HG02870 (cell line): ENCODE data around the gene PML.
"Not testable (repeated sequence)": the region's sequence is repeated elsewhere in the genome, so short reads cannot be mapped to it uniquely, and the experiment has no call there.

Experiments
- ATAC-seq: cut with Tn5 transposase; IDR thresholded peaks from one replicate; pipeline ENCODE4 v1.9.1; 2021; ENCODE audit warnings: mild to moderate bottlenecking, moderate library complexity; ENCODE audit not compliant: unreplicated experiment

The PML gene

DNA sequence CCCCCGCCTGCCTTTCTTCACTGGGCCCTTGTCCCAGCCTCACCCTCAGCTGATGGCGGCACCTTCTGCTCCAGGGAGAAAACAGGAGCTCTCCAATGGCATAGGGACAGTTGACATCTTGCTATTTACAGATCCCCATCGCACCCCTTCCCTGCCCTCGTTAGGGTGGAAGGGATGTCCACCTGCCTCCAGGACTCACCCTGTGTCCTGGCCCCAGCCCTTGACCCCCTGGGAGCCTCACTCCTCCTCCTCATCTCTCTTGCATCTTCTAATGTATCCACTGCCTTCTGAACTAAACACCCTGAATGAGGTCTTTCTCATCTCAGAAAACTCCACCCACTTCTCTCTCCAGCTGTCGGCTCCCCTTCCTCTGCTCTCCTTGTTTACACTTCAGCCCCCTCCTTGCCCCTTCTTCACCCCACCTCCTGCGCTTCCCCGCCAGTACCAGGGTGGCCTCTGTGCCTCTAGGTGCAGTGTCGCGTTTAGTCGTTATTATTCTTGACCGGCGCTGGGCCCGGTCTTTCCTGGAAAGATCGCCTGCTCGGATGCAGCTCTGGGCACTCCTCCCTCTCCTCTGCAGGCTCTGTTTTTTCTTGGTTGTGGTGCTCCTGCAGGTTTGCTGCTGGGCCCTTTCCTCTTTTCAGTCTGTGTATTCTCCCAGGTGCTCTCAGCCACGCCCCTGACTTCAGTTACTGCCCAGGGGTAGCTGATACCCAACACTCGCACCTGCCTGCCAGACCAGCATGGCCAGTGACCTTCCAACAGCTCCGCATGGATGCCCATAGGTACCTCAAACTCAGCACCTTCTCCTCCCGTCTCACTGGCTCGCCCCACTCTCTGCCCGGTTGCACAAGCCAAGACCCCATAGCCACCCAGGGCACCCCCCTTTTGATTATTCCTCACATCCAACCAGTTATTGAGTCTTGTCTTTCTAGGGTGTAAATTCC lies 42.9 kb downstream of the PML start:
- ATAC-seq = no peak

DNA sequence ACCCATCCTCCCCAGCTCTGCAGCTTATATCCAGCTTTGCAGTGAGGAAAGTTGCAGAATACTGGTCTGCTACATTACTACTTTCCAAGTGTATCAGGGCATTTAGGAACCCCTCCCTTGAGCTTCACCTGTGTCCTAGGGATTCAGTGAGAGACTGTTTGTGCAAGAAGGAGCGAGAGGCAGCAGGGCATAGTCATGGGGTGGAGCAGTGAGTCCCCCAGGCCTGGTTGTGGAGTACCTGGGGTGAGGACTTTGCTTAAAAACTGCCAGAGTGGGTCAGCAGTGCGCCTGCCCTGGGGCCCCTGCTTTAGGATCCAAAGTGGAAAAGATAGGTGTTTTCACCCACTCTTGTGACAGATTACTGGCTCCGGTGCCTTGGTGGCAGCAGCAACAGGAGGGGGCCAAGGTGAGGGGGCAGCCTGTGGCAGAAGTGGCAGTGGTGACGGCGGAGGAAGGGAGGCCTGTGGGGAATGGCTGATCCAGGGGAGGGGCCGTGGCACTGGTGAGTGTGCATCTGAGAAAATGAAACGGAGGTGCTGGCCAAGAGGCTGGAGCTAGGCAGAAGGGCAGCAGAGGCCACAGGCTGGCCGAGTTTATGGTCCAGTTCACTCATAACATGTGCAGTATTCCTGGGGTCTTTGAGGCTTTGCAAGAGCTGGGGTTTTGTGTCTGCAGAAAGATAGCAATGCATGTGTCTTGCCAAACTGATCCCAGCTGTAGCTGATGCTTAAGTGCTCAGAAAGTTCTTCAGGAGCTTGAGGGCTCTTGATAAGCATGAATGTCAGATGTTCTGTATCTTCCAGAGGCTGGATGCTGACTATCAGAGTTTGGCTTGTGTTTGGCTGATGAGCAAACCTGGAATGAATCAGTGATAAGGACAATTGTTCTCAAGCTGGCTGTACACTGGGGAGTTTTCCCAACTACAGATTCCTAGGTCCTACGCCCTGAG lies 44.5 kb downstream of the PML start:
- ATAC-seq = no peak

DNA sequence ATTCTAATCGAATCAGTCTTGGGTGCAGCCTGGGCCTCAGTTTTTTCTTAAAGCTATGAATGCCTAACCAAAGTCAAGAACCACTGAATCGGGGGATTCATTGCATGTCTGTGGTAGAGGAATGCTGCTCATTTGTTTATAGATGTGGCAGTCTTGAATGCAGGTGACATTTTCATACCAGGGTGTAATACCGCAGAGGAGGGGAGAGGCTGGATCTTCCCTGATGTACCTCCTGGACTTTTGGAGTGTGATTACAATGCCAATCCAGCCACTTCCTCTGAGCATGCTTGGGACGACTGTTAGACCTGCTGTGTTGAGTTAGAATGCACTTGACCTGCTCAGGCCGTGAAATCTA lies 45.1 kb downstream of the PML start:
- ATAC-seq = no peak

DNA sequence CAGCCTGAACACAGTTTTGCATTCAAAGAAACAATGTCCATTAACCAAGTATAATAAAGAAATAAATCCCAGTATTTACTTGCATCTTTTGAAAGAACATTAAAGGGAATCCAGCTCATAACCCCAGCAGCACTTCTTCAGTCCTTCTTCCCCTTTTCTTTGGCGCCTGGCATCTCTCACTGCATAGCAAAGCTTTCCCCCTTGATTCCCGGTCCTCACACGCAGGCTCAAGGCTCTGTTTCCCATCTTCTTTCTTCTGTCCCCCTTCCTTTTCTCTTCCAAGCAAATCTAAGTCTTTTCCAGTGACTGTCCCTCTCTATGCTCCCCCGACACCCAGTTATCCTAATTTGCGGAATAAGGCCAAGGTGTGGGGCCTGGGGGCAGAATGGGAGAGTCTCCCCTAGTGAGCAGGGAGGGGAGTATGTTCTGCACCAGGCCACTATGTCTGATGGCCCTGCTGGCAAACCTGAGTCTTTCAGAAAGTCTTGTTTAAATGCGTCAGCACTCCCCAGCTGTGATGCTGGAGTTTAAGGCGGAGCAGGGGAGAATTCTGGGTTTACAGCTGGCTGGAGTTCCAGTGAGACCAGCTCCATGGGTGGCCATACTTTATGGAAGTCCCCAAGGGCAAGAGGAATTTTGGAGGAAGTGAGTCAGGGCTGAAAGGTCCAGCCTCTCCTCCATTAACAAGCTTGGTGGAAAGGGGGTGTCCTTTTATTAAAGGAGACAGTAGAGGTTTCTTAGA lies 45.8 kb downstream of the PML start:
- no peak for ATAC-seq

DNA sequence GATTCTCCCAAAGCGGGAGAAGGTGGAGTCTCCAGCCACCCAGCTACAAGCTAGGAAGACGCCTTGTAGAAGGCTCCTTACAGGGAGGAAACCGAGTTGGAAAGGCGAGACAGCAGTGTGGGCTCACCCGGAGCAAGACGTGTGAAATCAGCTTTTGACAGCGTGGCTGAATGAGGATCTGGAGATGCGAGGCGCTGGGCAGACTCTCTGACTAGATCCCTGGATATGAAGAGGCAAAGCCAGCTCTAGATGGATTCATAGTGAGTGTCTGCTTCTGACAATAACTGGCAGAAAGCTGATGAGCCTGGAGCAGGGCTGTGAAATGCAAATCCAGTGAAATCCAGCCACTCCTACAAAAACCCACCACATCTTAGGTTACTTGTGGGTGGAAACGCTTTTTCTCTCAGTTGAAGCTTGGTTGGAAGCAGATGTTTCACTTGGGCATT lies 46.8 kb downstream of the PML start:
- no peak for ATAC-seq

DNA sequence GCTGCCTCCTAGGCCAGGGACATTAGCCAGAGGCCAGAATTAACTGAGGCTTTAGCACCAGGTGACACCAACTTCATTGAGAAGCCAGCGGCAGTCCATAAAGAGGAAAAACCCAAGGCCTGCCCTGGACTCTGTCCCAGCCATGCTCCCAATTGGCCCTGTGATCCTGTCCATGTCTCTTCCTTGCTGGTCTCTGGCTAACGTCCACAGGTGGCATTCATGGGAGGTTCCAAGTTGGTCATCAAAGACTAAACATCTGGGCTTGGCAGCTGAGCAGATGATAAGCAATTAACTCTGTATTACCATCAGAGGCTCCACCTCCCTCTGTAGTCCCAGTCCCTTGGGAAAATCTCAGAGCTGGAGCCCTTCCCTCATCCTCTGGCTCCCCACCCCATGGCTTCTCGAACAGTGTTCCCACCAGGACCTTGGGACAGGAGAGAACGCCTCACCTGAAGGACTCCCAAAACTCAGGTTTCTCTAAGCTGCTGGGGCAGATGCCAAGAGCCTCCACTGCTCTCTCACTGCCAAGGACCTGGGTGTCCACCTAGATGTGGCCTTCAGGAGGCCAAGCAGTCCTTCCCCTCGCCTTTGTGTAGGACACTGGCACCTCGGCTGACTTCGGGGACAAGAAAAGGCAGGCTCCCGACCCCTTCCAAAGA lies 47.4 kb downstream of the PML start:
- no peak for ATAC-seq

DNA sequence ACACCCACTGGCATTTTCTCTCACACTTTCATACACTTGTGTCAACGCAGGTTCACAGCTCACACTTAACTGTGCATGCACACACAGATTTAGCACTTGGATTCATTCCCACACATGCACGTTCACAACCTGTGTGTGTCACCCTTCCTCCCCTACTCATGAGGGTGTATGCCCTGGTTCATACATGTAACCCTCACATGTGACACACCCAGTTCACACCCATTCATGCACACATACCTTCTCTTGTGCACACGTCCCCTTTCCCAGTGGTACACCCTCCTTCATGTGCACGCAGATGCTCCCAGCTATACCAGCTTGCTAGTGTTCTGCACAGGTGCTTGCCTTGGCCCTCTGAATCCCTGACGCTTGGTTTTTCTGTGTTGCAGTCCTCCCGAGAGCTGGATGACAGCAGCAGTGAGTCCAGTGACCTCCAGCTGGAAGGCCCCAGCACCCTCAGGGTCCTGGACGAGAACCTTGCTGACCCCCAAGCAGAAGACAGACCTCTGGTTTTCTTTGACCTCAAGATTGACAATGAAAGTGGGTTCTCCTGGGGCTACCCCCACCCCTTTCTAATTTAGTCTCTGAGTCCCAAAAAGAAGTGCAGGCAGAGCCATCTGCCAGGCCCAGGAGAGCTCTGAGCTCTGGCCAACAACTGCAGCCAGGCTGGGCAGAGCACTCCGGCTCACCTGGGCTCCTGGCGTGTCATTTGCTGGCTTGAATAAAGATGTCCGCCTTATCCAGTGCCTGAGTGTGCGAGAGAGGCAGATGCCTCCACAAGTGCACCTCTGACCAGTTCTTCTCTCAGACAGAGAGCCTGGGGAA lies 48.3 kb downstream of the PML start:
- ATAC-seq = no peak

DNA sequence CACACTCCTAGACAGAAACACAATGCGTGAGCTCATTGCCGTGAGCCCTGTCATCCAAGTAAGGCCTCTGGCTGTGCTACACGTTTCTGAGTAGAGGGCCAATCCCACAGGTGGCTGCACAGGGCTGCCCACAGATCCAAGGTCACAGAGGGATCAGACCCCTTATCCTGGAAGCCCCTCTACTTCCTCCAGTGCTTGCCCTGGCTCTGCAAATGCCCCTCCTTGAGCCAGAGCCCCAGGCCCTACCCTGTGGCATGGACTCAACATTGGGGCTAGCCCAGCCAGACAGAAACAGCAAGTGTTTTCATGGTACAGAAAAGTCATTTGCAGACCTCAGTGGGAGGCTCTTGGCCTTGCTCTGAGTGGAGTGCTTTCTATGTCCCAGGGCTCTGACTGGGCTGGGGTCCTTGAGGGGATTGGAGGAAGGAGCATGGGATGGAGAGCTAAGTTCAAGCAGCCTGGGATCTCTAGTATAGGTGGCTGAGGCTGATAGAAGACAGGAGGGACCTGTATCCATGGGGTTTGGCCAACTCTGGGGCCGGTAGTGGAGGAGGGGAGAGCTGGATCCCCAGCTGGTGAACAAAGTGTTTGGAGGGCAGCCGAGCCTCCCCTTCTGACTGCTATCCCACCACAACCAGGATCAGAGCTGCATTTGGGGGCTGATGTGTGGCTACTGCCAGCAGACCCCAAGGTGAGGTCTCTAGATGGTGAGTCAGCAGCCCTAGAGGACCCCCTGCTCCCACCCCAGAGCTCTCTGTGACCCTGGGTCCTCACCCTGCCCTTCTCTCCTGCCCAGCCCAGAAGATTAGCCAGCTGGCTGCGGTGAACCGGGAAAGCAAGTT lies 49.1 kb downstream of the PML start:
- ATAC-seq = no peak

DNA sequence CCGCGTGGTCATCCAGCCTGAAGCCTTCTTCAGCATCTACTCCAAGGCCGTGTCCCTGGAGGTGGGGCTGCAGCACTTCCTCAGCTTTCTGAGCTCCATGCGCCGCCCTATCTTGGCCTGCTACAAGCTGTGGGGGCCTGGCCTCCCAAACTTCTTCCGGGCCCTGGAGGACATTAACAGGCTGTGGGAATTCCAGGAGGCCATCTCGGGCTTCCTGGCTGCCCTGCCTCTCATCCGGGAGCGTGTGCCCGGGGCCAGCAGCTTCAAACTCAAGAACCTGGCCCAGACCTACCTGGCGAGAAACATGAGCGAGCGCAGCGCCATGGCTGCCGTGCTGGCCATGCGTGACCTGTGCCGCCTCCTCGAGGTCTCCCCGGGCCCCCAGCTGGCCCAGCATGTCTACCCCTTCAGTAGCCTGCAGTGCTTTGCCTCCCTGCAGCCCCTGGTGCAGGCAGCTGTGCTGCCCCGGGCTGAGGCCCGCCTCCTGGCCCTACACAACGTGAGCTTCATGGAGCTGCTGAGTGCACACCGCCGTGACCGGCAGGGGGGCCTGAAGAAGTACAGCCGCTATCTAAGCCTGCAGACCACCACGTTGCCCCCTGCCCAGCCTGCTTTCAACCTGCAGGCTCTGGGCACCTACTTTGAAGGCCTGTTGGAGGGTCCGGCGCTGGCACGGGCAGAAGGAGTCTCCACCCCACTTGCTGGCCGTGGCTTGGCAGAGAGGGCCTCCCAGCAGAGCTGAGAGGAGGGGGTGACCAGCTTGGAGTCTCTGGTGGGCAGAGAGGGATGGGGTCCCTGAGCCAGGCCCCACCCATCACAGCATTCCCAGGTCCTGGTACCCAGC lies 50.0 kb downstream of the PML start:
- ATAC-seq = no peak

DNA sequence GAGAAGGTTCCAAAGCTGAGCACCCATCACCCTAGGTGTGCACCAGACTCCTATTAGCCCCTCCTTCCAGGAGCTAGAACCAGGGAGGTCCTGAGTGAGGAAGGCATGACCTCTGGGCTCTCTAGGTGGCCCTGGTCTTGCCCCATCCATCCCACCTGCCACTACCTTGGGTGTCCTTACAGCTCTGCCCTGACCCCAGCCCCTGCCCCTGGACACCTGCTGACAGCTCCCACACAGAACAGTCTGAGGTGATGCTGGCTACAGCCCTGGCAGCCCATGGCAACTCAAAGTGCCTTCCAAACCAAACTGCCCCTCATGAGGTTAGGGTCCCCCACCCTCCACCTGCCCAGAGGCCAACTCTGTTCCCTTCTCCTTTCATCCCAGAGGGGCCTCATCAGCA lies 50.7 kb downstream of the PML start:
- ATAC-seq = no peak

DNA sequence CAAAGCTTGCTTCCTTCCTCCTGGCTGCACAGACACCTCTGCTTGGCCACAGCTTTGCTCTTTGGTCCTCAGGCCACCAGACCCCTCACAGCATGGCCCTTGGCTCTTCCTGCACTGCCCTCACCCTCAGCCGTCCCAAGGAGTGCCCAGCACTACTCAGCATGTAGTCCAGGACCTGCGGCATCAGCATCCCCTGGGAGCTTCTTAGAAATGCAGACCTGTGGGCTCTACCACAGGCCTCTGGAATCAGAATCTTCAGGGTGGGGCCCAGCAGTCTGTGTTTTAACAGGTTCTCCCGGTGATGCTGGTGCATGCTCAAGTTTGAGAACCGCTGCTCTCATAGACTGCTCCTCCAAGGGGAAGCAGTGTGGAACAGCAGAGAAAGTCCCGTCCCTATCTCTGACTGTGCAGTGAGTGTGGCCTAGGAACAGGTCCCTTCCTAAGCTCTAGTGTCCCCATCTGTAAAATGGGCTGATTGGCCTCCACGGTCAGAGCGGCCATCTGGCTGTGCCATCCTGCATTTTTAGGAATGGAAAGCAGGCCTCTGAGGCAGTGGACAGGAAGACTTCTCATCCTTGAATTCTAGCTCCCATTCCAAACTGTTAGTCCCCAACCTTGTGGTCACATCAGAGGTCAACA lies 51.2 kb downstream of the PML start:
- ATAC-seq = no peak

DNA sequence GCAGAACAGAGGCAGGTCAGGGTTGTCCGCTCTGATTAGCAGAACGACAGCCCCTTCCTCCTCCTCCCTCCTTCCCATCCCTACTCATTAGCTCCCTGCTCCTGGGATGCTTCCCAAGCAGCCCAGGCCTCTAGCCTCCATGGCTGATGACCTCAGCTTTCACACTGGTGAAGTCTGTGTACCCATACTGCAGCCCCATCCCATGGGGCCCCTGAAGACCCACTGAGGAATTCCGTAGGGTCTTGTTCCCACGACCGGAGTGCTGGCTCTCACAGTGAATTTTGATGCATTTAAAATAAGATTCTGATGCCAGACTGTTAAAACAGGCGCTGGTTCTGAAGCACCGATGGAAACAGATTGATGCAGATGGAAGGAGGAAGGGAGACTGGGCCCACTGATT lies 51.8 kb downstream of the PML start:
- ATAC-seq = no peak

DNA sequence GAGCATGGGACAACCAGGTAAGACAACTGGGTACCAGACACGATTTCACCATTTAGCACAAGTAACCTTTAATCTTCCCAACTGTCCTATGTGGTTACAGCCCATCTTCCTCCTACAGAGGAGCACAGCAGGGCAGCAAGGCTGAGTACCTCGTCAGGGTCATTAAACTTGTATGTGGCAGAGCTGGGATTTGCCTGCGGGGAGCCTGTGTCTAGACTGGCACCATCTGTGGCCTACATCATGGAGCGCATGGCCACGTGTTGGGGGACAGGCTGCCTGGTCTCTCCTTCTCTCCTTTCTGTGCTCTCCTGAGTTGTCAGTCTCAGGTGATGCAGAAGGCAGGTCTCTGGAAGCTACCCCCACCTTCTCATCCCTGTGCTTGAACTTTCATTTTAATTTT lies 55.6 kb downstream of the PML start:
- no peak for ATAC-seq

DNA sequence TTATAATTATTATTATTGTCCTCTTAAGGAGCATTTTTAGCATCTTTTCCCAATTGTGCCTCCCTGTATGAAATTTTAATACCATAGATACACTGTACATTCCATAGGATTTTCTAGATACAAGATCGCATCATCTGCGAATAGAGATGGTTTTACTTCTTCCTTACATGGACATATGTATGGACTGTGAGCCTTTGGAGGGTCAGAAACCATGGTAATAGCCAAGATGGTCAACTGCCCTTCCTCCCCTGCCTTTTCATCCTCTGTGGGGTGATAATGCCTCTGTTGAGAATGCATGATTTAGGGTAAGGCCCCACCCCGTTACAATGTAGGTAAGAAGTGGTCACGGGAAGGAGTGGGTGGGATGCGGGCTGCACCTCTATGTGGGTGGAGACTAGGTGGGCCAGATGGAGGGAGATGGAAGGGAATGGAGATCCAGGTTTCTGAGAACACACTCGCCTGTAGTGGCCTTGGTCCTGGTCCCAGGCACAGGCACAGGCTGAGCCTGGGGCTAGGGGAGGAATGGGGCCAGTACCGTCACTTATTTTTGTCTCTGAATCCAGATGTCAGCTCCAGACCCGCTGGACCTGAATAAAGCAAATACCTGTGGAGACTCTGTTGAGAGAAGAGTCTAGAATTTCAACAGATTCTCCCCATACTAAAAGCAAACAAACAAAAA lies 56.2 kb downstream of the PML start:
- ATAC-seq = no peak

DNA sequence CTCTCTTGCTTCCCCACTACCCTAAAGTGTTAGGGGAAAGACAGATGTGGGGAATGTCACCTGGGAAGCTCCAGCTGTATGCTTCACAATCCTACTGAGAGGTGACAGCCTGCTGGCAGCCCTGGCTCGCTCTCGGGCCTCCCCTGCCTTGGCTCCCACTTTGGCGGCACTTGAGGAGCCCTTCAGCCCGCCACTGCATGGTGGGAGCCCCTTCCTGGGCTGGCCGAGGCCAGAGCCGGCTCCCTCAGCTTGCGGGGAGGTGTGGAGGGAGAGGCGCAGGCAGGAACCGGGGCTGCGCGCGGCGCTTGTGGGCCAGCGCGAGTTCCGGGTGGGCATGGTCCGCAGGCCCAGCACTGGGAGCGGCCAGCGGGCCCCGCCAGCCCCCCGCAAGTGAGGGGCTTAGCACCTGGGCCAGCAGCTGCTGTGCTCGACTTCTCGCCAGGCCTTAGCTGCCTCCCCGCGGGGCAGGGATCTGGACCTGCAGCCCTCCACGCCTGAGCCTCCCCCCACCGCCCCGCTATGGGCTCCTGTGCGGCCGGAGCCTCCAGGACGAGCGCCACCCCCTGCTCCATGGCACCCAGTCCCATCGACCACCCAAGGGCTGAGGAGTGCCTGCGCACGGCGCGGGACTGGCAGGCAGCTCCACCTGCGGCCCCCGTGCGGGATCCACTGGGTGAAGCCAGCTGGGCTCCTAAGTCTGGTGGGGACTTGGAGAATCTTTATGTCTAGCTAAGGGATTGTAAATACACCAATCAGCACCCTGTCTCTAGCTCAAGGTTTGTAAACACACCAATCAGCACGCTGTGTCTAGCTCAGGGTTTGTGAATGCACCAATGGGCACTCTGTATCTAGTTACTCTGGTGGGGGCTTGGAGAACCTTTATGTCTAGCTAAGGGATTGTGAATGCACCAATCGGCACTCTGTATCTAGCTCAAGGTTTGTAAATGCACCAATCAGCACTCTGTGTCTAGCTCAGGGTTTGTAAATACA lies 58.0 kb downstream of the PML start:
- ATAC-seq = not testable (repeated sequence)

DNA sequence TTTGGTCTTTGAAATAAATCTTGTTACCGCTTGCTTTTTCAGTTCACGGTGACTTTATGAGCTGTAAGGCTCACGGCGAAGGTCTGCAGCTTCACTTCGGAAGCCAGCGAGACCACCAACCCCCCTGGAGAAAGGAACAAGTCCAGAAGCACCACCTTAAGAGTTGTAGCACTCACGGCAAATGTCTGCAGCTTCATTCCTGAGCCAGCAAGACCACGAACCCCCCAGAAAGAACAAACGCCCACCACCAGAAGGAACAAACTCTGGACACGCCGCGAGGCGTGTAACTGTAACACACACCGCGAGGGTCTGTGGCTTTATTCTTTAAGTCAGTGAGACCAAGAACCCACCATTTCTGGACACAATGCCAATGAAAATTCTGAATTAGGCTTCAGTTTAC lies 59.0 kb downstream of the PML start:
- no peak for ATAC-seq
